Ovary (tissue), 9 donors: Measurements from ENCODE around the gene FGF12. TPM values are rescaled to one million over a fixed set of nuclear protein-coding genes. Genes with fewer than 3 reads are reported as not detected.

Experiments used
- DNase-seq, 5 donors: peaks; one replicate each; pipeline ENCODE4 v3.0.0-alpha.2; 2019 to 2020
- H3K27ac ChIP-seq, 2 donors: fragments of 200-600 bp; one replicate each; pipeline versions ENCODE4 v1.5.1 to v1.8.0; 2019 to 2022
- H3K27me3 ChIP-seq: fragments of 200-600 bp; one replicate; pipeline ENCODE4 v1.8.0; 2022
- H3K36me3 ChIP-seq: fragments of 200-600 bp; sonication (generic); one replicate; pipeline ENCODE4 v1.5.1; 2019
- H3K4me1 ChIP-seq: one replicate; pipeline ENCODE4 v1.8.1; 2013; ENCODE audit warnings: mild to moderate bottlenecking, moderate library complexity; ENCODE audit not compliant: insufficient read depth
- H3K4me3 ChIP-seq: fragments of 200-600 bp; sonication (generic); one replicate; pipeline ENCODE4 v1.5.1; 2017
- H3K9me3 ChIP-seq, 2 donors: fragments of 200-600 bp in 1 of 2; sonication (generic) in 1 of 2; one replicate each; pipeline versions ENCODE4 v1.5.1 to v1.8.1; 2013 to 2019; ENCODE audit warnings: mild to moderate bottlenecking in 1 of 2, moderate library complexity in 1 of 2
- CTCF ChIP-seq, 3 donors: fragments of 450-650 bp in 2 of 3; fragments of 200-600 bp in 1 of 3; IDR thresholded peaks; one replicate each; pipeline versions ENCODE4 v1.5.1 to v1.8.0; 2016 to 2022; ENCODE audit warnings: antibody characterized with exemption in 3 of 3, mild to moderate bottlenecking in 1 of 3
- EP300 ChIP-seq: sonication (generic); formaldehyde crosslinking; IDR thresholded peaks from one replicate; pipeline ENCODE4 v1.6.1; 2017; ENCODE audit warnings: antibody characterized with exemption
- POLR2A ChIP-seq: fragments of 450-650 bp; IDR thresholded peaks from one replicate; pipeline ENCODE4 v1.6.1; 2017; ENCODE audit warnings: antibody characterized with exemption, mild to moderate bottlenecking, moderate library complexity
- WGBS, 3 donors: extraction: QIAGEN DNeasy Blood & Tissue Kit in 1 of 3; methylation state at CpG; one replicate each; pipeline versions ENCODE4 v1.1.5 to v1.1.7; 2013 to 2017; 5-methylcytosine and 5-hydroxymethylcytosine counted together
- intact Hi-C, 4 donors: fragments of 100-400 bp; cut with DNase I; formaldehyde crosslinking; loops; one replicate each; pipeline versions ENCODE4 v1.11.0 to v1.15.1; 2022 to 2023
- polyA plus RNA-seq, 2 donors: library from polyadenylated mRNA; stranded (reverse); fragments of 200-250 nt in 1 of 2; fragments of 350-450 nt in 1 of 2; fragmentation: Illumina TruSeq in 1 of 2; extraction: RNeasy Lipid Tissue Mini Kit (QIAGEN cat#74804) in 1 of 2; gene quantifications; one replicate each; pipeline ENCODE4 v1.2.3, GENCODE V29; 2013 to 2014
- total RNA-seq, 7 donors: library from RNA; depleted of rRNA in 2 of 7; stranded (reverse); fragments of >200 nt in 2 of 7; fragmentation: NEBNext Ultra II Directional in 3 of 7; extraction: Animal tissue kit (Norgen Biotek cat#: 25700) in 3 of 7; gene quantifications; one replicate each; pipeline versions ENCODE4 v1.1.0 to v1.2.4, GENCODE V29; 2016 to 2023
- donor health status: DM: no; HTN: no; CAD: no; lungs with moderate emphysema.
- donor health status: DM: no; HTN: no; CAD: no.
- donor health status: Bipolar disorder and iron deficiency.
- donor health status: DM: yes; HTN: yes; CAD: no.
- donor health status: DM: no; HTN: no; CAD: no.
- donor health status: DM: yes; HTN: yes; CAD: no.

Gene FGF12
- total and polyA plus RNA-seq, 9 donors, result 0.24 to 4.0 (median 1.7) TPM

GRCh38 chr3:192187485-192188051 is 539.8 kb downstream of the FGF12 start:
- Histone ChIP-seq H3K4me3 (no peak overlapping the region), H3K27ac (no peak overlapping the region), H3K27me3 (no peaks in the 10 kb centered on the region), H3K4me1 (no peaks in the 10 kb centered on the region), H3K9me3 (no peaks in the 10 kb centered on the region), H3K36me3 (no peaks in the 10 kb centered on the region)
- WGBS, 3 donors, result 61 to 69% (median 62%) methylated on average over 4 of the region's 4 CpGs
- intact Hi-C loops, result no loop called here
- no peak for DNase-seq
- TF ChIP-seq EP300 (no peak), CTCF (IDR thresholded peaks at IDR 0.05) (no peak), POLR2A (no peak)

GRCh38 chr3:192186498-192186897 is 540.8 kb downstream of the FGF12 start:
- Histone ChIP-seq H3K36me3 (no peaks in the 10 kb centered on the region), H3K4me3 (no peak overlapping the region), H3K9me3 (no peaks in the 10 kb centered on the region), H3K27me3 (no peaks in the 10 kb centered on the region), H3K27ac (no peak overlapping the region), H3K4me1 (no peaks in the 10 kb centered on the region)
- WGBS, 3 donors, result 33 to 57% (median 35%) methylated on average over 3 of the region's 3 CpGs
- no peak for DNase-seq
- intact Hi-C loops, result no loop called here
- no peak for TF ChIP-seq POLR2A
- no peak for TF ChIP-seq CTCF (IDR thresholded peaks at IDR 0.05)
- TF ChIP-seq EP300, result no peak

DNA sequence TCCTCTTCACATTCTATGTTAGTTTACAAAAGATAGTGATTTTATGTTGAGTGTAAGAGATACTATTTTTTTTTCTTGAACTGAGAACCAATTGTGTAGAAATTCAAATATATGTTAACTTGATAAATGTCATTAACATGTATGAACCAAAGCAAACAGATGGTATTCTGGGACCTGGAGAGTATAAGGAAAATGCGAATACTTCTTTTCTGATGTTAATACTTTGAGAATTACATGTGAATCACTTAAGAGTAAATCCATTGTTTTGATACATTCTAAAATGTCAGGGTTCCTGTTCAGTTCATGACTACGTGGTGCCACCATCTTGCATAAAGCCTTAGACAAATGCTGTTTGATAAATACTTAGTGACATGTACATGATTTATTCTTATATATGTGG is 541.3 kb downstream of the FGF12 start:
- H3K9me3 ChIP-seq, result no peaks in the 10 kb centered on the region
- no peak overlapping the region for H3K4me3 ChIP-seq
- intact Hi-C loops, result no loop called here
- 85 to 88% (median 86%) methylated on average over 2 of the region's 2 CpGs for WGBS, 3 donors
- no peak overlapping the region for H3K27ac ChIP-seq
- no peaks in the 10 kb centered on the region for H3K4me1 ChIP-seq
- no peaks in the 10 kb centered on the region for H3K36me3 ChIP-seq
- TF ChIP-seq POLR2A (no peak), CTCF (IDR thresholded peaks at IDR 0.05) (no peak), EP300 (no peak)
- H3K27me3 ChIP-seq, result no peaks in the 10 kb centered on the region
- no peak for DNase-seq

GRCh38 chr3:192183109-192183508 is 544.2 kb downstream of the FGF12 start:
- no peaks in the 10 kb centered on the region for H3K9me3 ChIP-seq
- no peaks in the 10 kb centered on the region for H3K36me3 ChIP-seq
- TF ChIP-seq CTCF (IDR thresholded peaks at IDR 0.05) (no peak), POLR2A (no peak), EP300 (no peak)
- no peaks in the 10 kb centered on the region for H3K27me3 ChIP-seq
- H3K4me1 ChIP-seq, result peaks cover 4% of the 10 kb centered on the region
- H3K27ac ChIP-seq, result no peak overlapping the region
- WGBS, 3 donors, result 64 to 82% (median 75%) methylated on average over 3 of the region's 3 CpGs
- H3K4me3 ChIP-seq, result no peak overlapping the region
- no peak for DNase-seq
- intact Hi-C loops, result no loop called here
